NT2/D1 (cell line): ENCODE measurements around the gene TCAP.

Experiments used
- DNase-seq: peaks from one replicate; pipeline ENCODE4 v3.0.0-alpha.2; 2011; ENCODE audit warnings: low read depth, low spot score
- H3K27me3 ChIP-seq: 2 replicates; pipeline ENCODE4 v1.6.0; 2011; ENCODE audit warnings: mild to moderate bottlenecking; ENCODE audit not compliant: insufficient read length, insufficient read depth
- H3K36me3 ChIP-seq: 2 replicates; pipeline ENCODE4 v1.6.1; 2011; ENCODE audit warnings: mild to moderate bottlenecking, low read length, mixed read lengths; ENCODE audit not compliant: insufficient read depth, insufficient read length
- H3K4me1 ChIP-seq: 2 replicates; pipeline ENCODE4 v1.5.1; 2011; ENCODE audit not compliant: insufficient read depth, insufficient read length
- H3K4me3 ChIP-seq: 2 replicates; pipeline ENCODE4 v1.5.1; 2011; ENCODE audit warnings: low read depth; ENCODE audit not compliant: insufficient read length
- H3K9ac ChIP-seq: 2 replicates; pipeline ENCODE4 v1.6.0; 2011; ENCODE audit warnings: low read depth; ENCODE audit not compliant: insufficient read length
- H3K9me3 ChIP-seq: 2 replicates; pipeline ENCODE4 v1.5.1; 2011; ENCODE audit warnings: mild to moderate bottlenecking, low read length; ENCODE audit not compliant: insufficient read depth
- SUZ12 ChIP-seq: IDR thresholded peaks from 2 replicates; pipeline ENCODE4 v1.6.1; 2011; ENCODE audit not compliant: insufficient read length, insufficient read depth; ENCODE audit errors: extremely low read depth
- YY1 ChIP-seq: IDR thresholded peaks from 2 replicates; pipeline ENCODE4 v1.6.1; 2011; ENCODE audit not compliant: insufficient read length, insufficient read depth
- ZNF274 ChIP-seq: IDR thresholded peaks from 2 replicates; pipeline ENCODE4 v1.6.1; 2011; ENCODE audit warnings: mild to moderate bottlenecking, low read depth, low read length

The TCAP gene

DNA sequence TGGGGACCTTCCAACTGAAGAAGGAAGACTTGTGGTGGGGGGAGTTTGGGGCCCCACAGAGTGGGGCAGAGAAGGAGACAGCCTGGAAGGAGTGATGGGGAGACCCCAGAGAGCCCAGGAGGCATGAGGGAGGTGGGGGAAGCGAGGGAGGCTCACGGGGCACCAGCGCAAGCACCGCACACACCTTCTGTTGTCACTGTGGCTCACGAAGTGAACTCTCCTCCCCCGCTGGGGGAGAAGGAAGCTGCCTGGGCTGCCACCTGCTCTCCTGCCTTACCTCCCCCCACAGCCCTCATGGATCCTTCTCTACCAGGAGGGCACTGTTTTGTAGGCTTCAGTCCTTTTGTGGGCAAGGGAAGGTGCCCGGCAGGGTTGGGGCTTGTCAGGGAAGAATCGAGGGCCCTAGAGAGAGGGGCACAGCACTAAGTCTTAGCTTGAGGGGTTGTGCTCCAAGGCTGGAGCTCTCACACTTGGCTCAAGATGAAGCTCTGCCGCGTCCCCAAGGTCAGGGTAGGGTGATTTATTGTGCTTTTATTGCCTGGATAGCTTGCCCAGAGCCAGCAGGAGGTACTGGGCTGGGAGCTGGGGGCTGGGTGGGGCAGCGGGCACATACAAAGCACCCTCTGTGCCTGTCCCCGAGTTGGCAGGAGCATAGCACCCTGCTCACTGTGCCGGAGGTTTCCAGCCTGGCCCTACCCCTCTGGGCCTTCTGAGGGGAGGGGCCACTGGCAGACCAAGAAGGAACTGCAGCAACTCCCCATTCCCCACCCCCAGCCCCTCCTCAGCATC, 32.8 kb upstream of the TCAP start:
- TF ChIP-seq YY1 (no peak), SUZ12 (no peak), ZNF274 (no peak)
- Histone ChIP-seq H3K27me3 (peaks cover 8% of the 10 kb centered on the region), H3K9ac (peak overlapping the region; percentile 53), H3K36me3 (no peaks in the 10 kb centered on the region), H3K4me3 (no peak overlapping the region), H3K4me1 (peaks cover 50% of the 10 kb centered on the region), H3K9me3 (no peaks in the 10 kb centered on the region)
- DNase-seq: no peak

DNA sequence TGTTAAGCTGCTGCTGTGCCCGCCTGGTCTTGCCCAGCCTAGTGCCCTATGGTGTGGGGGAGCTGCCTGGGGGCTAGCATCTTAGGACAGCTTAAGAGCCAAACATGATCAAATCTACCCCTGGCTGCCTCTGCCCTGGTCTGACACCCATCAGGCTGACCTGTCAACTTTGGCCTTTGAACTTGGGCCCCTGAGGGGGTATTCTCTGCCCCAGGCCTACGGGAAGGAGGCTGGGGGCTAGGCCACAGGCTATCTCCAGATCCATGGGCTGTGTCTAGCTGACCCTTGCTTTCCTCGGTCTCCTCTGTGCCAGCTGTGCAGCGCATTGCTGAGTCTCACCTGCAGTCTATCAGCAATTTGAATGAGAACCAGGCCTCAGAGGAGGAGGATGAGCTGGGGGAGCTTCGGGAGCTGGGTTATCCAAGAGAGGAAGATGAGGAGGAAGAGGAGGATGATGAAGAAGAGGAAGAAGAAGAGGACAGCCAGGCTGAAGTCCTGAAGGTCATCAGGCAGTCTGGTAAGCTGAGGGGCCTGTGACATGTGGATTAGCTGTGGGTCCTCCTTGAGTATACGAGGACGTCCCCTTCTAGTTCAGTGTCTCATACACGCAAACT, 31.5 kb upstream of the TCAP start:
- H3K4me1 ChIP-seq: peaks cover 46% of the 10 kb centered on the region
- DNase-seq: no peak
- H3K9me3 ChIP-seq: no peaks in the 10 kb centered on the region
- H3K9ac ChIP-seq: peak overlapping the region; percentile 33
- TF ChIP-seq YY1: no peak
- TF ChIP-seq ZNF274: no peak
- no peak for TF ChIP-seq SUZ12
- H3K4me3 ChIP-seq: no peak overlapping the region
- no peaks in the 10 kb centered on the region for H3K36me3 ChIP-seq
- peaks cover 4% of the 10 kb centered on the region for H3K27me3 ChIP-seq

DNA sequence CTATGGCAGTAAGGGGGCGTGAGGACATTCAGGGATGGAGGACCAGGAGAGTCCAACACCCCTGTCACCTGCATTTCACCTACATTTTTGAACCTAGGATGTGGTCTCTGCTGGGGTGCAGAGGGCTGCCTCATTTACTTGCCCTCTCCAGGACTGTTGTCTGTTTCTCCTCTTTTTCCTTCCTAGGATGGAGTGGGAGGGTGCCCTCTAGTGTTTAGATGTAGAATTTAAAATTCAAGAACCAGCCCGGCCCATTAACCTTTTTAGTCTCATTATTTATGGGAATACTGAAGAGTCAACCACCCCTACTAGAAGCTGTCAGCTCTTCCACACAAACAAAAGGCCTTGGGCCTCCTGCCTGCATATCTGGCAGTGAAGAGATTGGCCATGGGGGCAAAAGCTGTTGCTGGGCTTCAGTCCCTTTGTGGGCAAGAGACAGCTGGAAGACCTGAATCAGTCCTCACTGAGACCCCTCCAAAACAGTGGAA, 30.7 kb upstream of the TCAP start:
- no peaks in the 10 kb centered on the region for H3K36me3 ChIP-seq

DNA sequence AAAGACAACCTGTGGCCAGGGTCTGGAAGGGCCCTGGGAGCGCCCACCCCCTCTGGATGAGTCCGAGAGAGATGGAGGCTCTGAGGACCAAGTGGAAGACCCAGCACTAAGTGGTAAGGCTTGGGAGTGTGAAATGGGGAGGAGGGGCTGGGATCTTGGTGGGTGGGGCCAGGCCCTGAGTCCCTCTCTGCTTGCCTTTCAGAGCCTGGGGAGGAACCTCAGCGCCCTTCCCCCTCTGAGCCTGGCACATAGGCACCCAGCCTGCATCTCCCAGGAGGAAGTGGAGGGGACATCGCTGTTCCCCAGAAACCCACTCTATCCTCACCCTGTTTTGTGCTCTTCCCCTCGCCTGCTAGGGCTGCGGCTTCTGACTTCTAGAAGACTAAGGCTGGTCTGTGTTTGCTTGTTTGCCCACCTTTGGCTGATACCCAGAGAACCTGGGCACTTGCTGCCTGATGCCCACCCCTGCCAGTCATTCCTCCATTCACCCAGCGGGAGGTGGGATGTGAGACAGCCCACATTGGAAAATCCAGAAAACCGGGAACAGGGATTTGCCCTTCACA, 29.5 kb upstream of the TCAP start:
- no peak overlapping the region for H3K4me3 ChIP-seq
- TF ChIP-seq ZNF274 (no peak), SUZ12 (no peak), YY1 (no peak)
- H3K27me3 ChIP-seq: peaks cover 4% of the 10 kb centered on the region
- no peaks in the 10 kb centered on the region for H3K36me3 ChIP-seq
- DNase-seq: no peak
- peak overlapping the region; percentile 81 for H3K9ac ChIP-seq
- H3K9me3 ChIP-seq: no peaks in the 10 kb centered on the region
- peaks cover 41% of the 10 kb centered on the region for H3K4me1 ChIP-seq

More for the DNA sequence above, 30.7 kb upstream of the TCAP start:
- H3K4me3 ChIP-seq: no peak overlapping the region
- TF ChIP-seq YY1: no peak
- TF ChIP-seq SUZ12: no peak
- TF ChIP-seq ZNF274: no peak
- peaks cover 4% of the 10 kb centered on the region for H3K27me3 ChIP-seq
- no peak overlapping the region for H3K9ac ChIP-seq
- DNase-seq: no peak
- H3K9me3 ChIP-seq: no peaks in the 10 kb centered on the region
- peaks cover 43% of the 10 kb centered on the region for H3K4me1 ChIP-seq

DNA sequence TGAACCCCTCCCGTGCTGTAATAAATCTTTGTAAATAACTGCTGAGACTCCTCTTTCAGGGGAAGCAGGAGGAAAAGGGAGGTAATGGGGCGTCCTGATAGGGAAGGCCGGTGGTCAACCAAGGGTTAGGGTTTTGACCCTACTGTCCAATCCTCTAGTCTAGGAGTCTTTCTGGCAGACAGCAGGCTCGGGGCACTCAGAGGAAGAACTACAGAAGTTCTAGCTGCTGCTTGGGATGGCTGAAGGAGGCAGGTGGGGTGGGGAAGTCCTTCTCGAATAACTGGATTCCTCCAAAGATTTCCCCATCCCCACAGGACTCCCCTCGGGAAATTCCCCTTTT, 28.6 kb upstream of the TCAP start:
- H3K4me1 ChIP-seq: peaks cover 41% of the 10 kb centered on the region

DNA sequence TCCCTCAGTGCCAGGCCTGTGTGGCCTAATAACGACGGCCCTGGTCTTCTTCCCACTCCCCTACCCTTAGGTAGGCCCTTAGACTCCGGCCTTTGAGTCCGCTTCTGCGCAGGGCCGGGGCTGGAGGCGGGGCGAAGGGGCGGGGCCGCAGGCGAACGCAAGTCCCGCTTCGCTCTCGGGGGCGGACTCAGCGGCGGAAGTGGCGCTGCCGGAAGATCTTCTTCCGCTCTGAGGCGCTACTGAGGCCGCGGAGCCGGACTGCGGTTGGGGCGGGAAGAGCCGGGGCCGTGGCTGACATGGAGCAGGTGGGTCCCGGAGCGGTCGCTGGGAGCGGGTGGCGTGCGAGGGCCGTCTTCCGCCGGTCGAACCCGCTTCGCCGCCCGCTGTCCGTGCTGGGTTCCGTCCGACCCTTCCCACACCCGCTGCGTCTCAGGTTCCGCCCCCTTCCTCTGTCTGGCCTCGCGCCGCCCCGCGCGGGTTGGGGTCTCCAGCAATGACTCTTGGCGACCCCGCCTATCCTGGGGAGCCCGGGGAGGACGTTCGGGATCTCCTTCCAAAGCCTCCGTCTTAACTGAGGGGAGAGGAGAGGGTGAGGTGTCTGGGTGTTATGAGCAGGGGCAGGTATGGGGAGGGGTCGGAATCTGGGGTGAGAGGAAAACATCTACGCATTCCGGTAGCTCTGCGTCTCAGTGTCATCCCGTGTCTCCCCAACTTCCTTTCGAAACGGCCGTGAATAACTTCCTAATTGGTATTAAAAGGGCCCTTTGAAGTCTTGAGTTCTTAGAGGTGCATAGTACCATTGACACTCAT, 28.0 kb upstream of the TCAP start, which contains the start of gene STARD3:
Gene STARD3 (plus strand): TSS at position 218 of the 810 bp plus-strand sequence. CDS start 16,388 bp downstream, outside the sequence.
- Histone ChIP-seq H3K4me3 (peak within 1 kb of the TSS; percentile 83), H3K27me3 (peaks cover 4% of the 10 kb centered on the region), H3K4me1 (peaks cover 37% of the 10 kb centered on the region), H3K9me3 (no peaks in the 10 kb centered on the region), H3K9ac (peak within 1 kb of the TSS; percentile 95), H3K36me3 (no peaks in the 10 kb centered on the region)
- TF ChIP-seq SUZ12: no peak
- TF ChIP-seq ZNF274: no peak
- TF ChIP-seq YY1: no peak
- DNase-seq: peak; percentile 79

More for the DNA sequence above, 28.6 kb upstream of the TCAP start:
- TF ChIP-seq YY1 (no peak), SUZ12 (no peak), ZNF274 (no peak)
- H3K9me3 ChIP-seq: no peaks in the 10 kb centered on the region
- peak overlapping the region; percentile 81 for H3K9ac ChIP-seq
- H3K27me3 ChIP-seq: peaks cover 4% of the 10 kb centered on the region
- H3K4me3 ChIP-seq: peak overlapping the region; percentile 83
- DNase-seq: no peak
- no peaks in the 10 kb centered on the region for H3K36me3 ChIP-seq
